HL-60 (cell line): ENCODE measurements around the gene POU2F3.

Experiments used
- CTCF ChIP-seq: IDR thresholded peaks from one replicate; pipeline ENCODE4 v1.5.1; 2011; ENCODE audit warnings: low read length, control low read depth, inconsistent platforms; ENCODE audit not compliant: insufficient read depth
- GABPA ChIP-seq: IDR thresholded peaks from 2 replicates; pipeline ENCODE4 v1.6.1; 2012; ENCODE audit warnings: low read depth
- POLR2AphosphoS5 ChIP-seq: IDR thresholded peaks from 2 replicates; pipeline ENCODE4 v1.6.1; 2012; ENCODE audit warnings: low read depth
- REST ChIP-seq: IDR thresholded peaks from 2 replicates; pipeline ENCODE4 v1.6.1; 2012; ENCODE audit warnings: low read depth; ENCODE audit not compliant: insufficient replicate concordance

GRCh38 chr11:120310870-120311269, 70.9 kb downstream of the POU2F3 start:
- TF ChIP-seq CTCF (no peak), POLR2AphosphoS5 (no peak), REST (no peak), GABPA (no peak)
